Measurements from ENCODE around the gene SH3RF1. TPM values are rescaled to one million over a fixed set of nuclear protein-coding genes. Genes with fewer than 3 reads are reported as not detected.

The SH3RF1 gene
- total RNA-seq, 3 donors from 2014 or later (not counting 1 experiment from before 2014, with no cell fraction given): 0.54 to 2.4 (median 1.6) TPM

DNA sequence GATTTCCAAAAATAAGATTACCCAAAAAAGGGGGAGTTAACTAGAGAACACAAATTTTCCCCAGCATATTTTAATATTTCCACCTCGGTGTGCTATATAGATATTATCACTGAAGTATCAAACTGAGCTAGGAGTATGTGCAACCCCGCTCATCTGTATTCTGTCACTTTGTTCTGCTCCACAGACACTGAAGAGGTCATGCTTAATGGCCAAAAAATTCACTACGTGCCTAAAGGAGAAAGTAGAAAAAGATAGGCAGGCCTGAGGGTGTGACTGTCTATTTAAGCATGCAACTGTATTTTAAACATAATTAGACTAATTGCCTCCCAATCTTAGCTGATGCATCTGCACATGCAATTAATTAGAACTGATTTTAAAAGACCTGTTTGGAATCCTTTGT, 24.5 kb downstream of the SH3RF1 start:
- intact Hi-C loops (cut with micrococcal nuclease): no loop called here
- Histone ChIP-seq H3K4me1 (ENCODE audit: control insufficient read depth, insufficient read depth, low read length) (no peaks in the 10 kb centered on the region), H3K4me3 (ENCODE audit: low read length) (no peak overlapping the region), H3K27ac (ENCODE audit: low read length) (no peak overlapping the region), H3K36me3 (ENCODE audit: control insufficient read depth, insufficient read depth, low read length) (no peaks in the 10 kb centered on the region), H3K9me3 (ENCODE audit: control insufficient read depth, insufficient read depth, low read length) (no peaks in the 10 kb centered on the region), H3K27me3 (ENCODE audit: control insufficient read depth, insufficient read depth, low read length) (no peaks in the 10 kb centered on the region)
- Mint-ChIP-seq H3K27ac (no peak overlapping the region), H3K27me3 (ENCODE audit: low read depth in 2 of 2) (peaks cover 0 to 5% of the 10 kb centered on the region in 2 donors), H3K4me3 (no peak overlapping the region), H3K9me3 (no peaks in the 10 kb centered on the region), H3K4me1 (no peaks in the 10 kb centered on the region), H3K36me3 (no peaks in the 10 kb centered on the region)
- no peak for DNase-seq
- ATAC-seq: no peak
- 90% methylated on average over 3 of the region's 3 CpGs for WGBS (ENCODE audit: insufficient coverage)
- TF ChIP-seq, protein P1, sequence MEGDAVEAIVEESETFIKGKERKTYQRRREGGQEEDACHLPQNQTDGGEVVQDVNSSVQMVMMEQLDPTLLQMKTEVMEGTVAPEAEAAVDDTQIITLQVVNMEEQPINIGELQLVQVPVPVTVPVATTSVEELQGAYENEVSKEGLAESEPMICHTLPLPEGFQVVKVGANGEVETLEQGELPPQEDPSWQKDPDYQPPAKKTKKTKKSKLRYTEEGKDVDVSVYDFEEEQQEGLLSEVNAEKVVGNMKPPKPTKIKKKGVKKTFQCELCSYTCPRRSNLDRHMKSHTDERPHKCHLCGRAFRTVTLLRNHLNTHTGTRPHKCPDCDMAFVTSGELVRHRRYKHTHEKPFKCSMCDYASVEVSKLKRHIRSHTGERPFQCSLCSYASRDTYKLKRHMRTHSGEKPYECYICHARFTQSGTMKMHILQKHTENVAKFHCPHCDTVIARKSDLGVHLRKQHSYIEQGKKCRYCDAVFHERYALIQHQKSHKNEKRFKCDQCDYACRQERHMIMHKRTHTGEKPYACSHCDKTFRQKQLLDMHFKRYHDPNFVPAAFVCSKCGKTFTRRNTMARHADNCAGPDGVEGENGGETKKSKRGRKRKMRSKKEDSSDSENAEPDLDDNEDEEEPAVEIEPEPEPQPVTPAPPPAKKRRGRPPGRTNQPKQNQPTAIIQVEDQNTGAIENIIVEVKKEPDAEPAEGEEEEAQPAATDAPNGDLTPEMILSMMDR (IDR thresholded peaks at IDR 0.05): no peak

DNA sequence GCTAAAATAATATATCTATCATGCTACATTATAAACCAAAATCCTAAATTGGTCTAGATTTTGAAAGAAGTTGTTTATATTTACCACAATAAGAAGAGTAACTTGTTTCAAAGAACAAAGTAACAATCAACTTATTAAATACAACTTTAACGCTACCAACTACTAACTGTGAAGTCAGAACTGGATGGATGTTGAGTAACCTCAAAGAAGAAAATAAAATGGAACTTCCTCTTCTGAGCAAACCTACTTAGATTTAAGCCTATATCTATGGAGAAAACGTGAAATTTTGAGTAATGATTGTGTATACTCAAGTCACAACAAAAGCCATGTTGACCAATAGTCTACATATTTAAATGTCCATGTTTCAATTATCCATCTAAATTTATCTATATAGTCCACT, 25.7 kb downstream of the SH3RF1 start:
- WGBS (ENCODE audit: insufficient coverage): no CpG with 5 or more reads among the region's 2 CpGs
- no peaks in the 10 kb centered on the region for H3K36me3 ChIP-seq (ENCODE audit: control insufficient read depth, insufficient read depth, low read length)

DNA sequence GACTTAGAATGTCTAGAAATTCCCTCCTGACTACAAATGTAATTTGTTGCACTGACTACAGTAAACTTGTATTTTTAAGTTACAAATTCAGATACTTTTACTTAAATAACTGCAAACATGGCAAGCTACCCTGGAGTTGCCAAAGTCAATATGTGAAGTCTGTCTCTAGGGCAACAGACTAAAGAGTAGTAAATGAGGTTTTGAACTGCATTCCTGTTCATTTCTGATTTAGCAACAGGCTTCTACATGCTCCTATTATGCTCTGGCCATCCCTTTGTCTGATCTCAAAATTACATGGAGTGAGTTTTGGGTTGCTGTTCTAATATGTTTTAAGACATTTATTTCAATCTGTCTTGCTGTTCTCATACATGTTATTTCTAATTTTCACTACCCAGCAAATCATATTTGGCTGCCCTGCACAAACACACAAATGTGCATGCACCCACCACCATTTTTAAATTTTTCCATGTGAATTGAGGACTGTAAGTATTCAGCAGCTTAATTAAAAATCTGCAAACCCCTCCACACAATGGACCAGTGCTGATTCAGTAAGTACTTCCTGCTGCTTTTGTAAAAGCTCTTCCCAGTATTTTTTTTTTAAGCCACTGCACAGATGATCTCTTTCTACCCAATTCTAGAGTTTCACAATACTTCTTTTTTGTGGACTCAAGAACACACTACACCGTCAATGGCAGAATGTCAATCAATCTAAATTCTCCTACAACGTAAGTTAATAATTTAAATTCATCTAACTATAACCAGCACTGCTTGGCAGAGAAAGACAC, 26.7 kb downstream of the SH3RF1 start:
- Mint-ChIP-seq H3K4me1 (no peaks in the 10 kb centered on the region), H3K9me3 (no peaks in the 10 kb centered on the region)

More for the DNA sequence above, 25.7 kb downstream of the SH3RF1 start:
- no peaks in the 10 kb centered on the region for H3K36me3 Mint-ChIP-seq
- TF ChIP-seq, protein P1 (IDR thresholded peaks at IDR 0.05): no peak
- ATAC-seq: no peak
- H3K4me1 Mint-ChIP-seq: no peaks in the 10 kb centered on the region
- peaks cover 0 to 5% of the 10 kb centered on the region in 2 donors for H3K27me3 Mint-ChIP-seq (ENCODE audit: low read depth in 2 of 2)
- Histone ChIP-seq H3K9me3 (ENCODE audit: control insufficient read depth, insufficient read depth, low read length) (no peaks in the 10 kb centered on the region), H3K27ac (ENCODE audit: low read length) (no peak overlapping the region), H3K4me3 (ENCODE audit: low read length) (no peak overlapping the region), H3K4me1 (ENCODE audit: control insufficient read depth, insufficient read depth, low read length) (no peaks in the 10 kb centered on the region), H3K27me3 (ENCODE audit: control insufficient read depth, insufficient read depth, low read length) (no peaks in the 10 kb centered on the region)
- no peak overlapping the region for H3K4me3 Mint-ChIP-seq
- DNase-seq: no peak
- no peaks in the 10 kb centered on the region for H3K9me3 Mint-ChIP-seq
- H3K27ac Mint-ChIP-seq: no peak overlapping the region
- intact Hi-C loops (cut with micrococcal nuclease): no loop called here

More for the DNA sequence above, 26.7 kb downstream of the SH3RF1 start:
- no peak overlapping the region for H3K4me3 Mint-ChIP-seq
- DNase-seq (no peak), ATAC-seq (no peak)
- no peak overlapping the region for H3K4me3 ChIP-seq (ENCODE audit: low read length)
- H3K4me1 ChIP-seq (ENCODE audit: control insufficient read depth, insufficient read depth, low read length): no peaks in the 10 kb centered on the region
- H3K27me3 Mint-ChIP-seq (ENCODE audit: low read depth in 2 of 2): peaks cover 0 to 5% of the 10 kb centered on the region in 2 donors
- no peaks in the 10 kb centered on the region for H3K36me3 ChIP-seq (ENCODE audit: control insufficient read depth, insufficient read depth, low read length)
- no peaks in the 10 kb centered on the region for H3K9me3 ChIP-seq (ENCODE audit: control insufficient read depth, insufficient read depth, low read length)
- H3K27me3 ChIP-seq (ENCODE audit: control insufficient read depth, insufficient read depth, low read length): no peaks in the 10 kb centered on the region
- no peaks in the 10 kb centered on the region for H3K36me3 Mint-ChIP-seq
- WGBS (ENCODE audit: insufficient coverage): 77% methylated on average over 2 of the region's 2 CpGs
- TF ChIP-seq, protein P1 (IDR thresholded peaks at IDR 0.05): no peak
- intact Hi-C loops (cut with micrococcal nuclease): no loop called here
- H3K27ac Mint-ChIP-seq: no peak overlapping the region
- H3K27ac ChIP-seq (ENCODE audit: low read length): no peak overlapping the region
